Upper lobe of right lung (tissue), 1 donor: ENCODE results near the gene OTOP3. TPM values are rescaled to one million over a fixed set of nuclear protein-coding genes. Genes with fewer than 3 reads are reported as not detected.

Source experiments
- ATAC-seq: fragments of 200-7000 bp; cut with Tn5 transposase; one replicate; pipeline ENCODE4 v1.9.1; 2020; ENCODE audit warnings: mild to moderate bottlenecking, moderate library complexity
- DNase-seq: peaks from one replicate; pipeline ENCODE4 v3.0.0-alpha.2; 2020
- H3K27ac ChIP-seq: fragments of 200-600 bp; one replicate; pipeline ENCODE4 v1.8.0; 2022
- H3K27me3 ChIP-seq: fragments of 200-600 bp; one replicate; pipeline ENCODE4 v1.8.0; 2022; ENCODE audit warnings: mild to moderate bottlenecking
- H3K36me3 ChIP-seq: fragments of 200-600 bp; one replicate; pipeline ENCODE4 v1.8.0; 2022
- H3K4me1 ChIP-seq: fragments of 200-600 bp; one replicate; pipeline ENCODE4 v1.8.0; 2022
- H3K4me3 ChIP-seq: fragments of 200-600 bp; one replicate; pipeline ENCODE4 v1.8.0; 2022; ENCODE audit warnings: mild to moderate bottlenecking
- H3K9me3 ChIP-seq: fragments of 200-600 bp; one replicate; pipeline ENCODE4 v1.8.0; 2022
- intact Hi-C: fragments of 100-400 bp; cut with DNase I; formaldehyde crosslinking; loops from one replicate; pipeline ENCODE4 v1.11.0; 2022
- total RNA-seq: library from RNA; stranded (reverse); fragmentation: NEBNext Ultra II Directional; extraction: Animal tissue kit (Norgen Biotek cat#: 25700); gene quantifications from one replicate; pipeline ENCODE4 v1.2.1, GENCODE V29; 2021
- TF ChIP-seq, protein P1 (sequence below): fragments of 200-600 bp; IDR thresholded peaks from one replicate; pipeline ENCODE4 v1.8.0; 2022; ENCODE audit warnings: antibody characterized with exemption
- donor health status: DM: no; HTN: yes; CAD: no; lungs with severe emphysema.

Gene OTOP3
- total RNA-seq, 1 donor from 2014 or later = not detected

DNA sequence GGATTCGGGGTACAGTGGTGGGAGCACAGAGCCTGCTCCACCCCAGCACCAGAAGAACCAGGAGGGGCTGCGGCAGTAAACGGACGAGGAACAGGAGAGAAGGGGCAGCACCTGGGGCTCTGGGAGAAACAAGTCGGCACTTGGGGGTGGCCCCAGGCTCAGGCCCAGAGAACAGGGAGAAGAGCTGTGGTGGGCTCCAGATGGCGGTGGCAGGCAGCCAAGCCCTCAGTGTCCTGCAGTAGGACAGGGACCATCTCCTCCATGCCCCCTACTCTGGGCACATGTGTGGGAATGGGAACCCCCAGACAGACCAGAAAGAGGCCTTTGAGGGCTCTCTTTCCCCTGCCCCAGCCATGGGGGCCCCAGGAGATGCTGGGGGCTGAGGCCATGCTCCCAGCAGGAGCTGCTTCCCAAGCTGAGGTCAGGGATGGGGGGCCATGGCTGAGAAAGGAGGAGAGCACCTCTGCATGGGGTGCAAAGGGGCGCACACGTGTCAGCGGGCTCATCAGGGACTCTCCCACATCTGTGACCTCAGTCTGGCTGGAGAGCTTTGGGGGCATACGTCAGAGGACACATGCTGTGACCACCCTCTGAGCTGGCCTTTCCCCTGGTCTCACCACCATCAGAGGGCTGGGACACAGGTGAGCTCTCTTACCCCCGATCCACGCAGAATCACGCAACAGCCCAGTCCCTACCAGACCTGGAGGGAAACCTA is 19.4 kb upstream of the OTOP3 start:
- no peaks in the 10 kb centered on the region for H3K9me3 ChIP-seq
- intact Hi-C loops = no loop called here
- DNase-seq = no peak

GRCh38 chr17:74916851-74917199 is 18.9 kb upstream of the OTOP3 start:
- Histone ChIP-seq H3K27ac (no peak overlapping the region), H3K36me3 (no peaks in the 10 kb centered on the region), H3K9me3 (no peaks in the 10 kb centered on the region), H3K27me3 (peaks cover 33% of the 10 kb centered on the region), H3K4me1 (no peaks in the 10 kb centered on the region), H3K4me3 (no peak overlapping the region)
- TF ChIP-seq, protein P1, sequence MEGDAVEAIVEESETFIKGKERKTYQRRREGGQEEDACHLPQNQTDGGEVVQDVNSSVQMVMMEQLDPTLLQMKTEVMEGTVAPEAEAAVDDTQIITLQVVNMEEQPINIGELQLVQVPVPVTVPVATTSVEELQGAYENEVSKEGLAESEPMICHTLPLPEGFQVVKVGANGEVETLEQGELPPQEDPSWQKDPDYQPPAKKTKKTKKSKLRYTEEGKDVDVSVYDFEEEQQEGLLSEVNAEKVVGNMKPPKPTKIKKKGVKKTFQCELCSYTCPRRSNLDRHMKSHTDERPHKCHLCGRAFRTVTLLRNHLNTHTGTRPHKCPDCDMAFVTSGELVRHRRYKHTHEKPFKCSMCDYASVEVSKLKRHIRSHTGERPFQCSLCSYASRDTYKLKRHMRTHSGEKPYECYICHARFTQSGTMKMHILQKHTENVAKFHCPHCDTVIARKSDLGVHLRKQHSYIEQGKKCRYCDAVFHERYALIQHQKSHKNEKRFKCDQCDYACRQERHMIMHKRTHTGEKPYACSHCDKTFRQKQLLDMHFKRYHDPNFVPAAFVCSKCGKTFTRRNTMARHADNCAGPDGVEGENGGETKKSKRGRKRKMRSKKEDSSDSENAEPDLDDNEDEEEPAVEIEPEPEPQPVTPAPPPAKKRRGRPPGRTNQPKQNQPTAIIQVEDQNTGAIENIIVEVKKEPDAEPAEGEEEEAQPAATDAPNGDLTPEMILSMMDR = no peak
- intact Hi-C loops = no loop called here
- DNase-seq (no peak), ATAC-seq (no peak)

More for the DNA sequence above, 19.4 kb upstream of the OTOP3 start:
- Histone ChIP-seq H3K4me3 (no peak overlapping the region), H3K27me3 (peaks cover 28% of the 10 kb centered on the region), H3K4me1 (no peaks in the 10 kb centered on the region), H3K27ac (no peak overlapping the region), H3K36me3 (no peaks in the 10 kb centered on the region)
- no peak for ATAC-seq
- TF ChIP-seq, protein P1 = no peak

GRCh38 chr17:74917430-74917829 is 18.3 kb upstream of the OTOP3 start:
- H3K27ac ChIP-seq = no peak overlapping the region
- H3K9me3 ChIP-seq = no peaks in the 10 kb centered on the region
- no peaks in the 10 kb centered on the region for H3K4me1 ChIP-seq
- TF ChIP-seq, protein P1 = no peak
- intact Hi-C loops = no loop called here
- DNase-seq (no peak), ATAC-seq (peak; percentile 48)
- H3K36me3 ChIP-seq = no peaks in the 10 kb centered on the region
- no peak overlapping the region for H3K4me3 ChIP-seq
- peaks cover 39% of the 10 kb centered on the region for H3K27me3 ChIP-seq

DNA sequence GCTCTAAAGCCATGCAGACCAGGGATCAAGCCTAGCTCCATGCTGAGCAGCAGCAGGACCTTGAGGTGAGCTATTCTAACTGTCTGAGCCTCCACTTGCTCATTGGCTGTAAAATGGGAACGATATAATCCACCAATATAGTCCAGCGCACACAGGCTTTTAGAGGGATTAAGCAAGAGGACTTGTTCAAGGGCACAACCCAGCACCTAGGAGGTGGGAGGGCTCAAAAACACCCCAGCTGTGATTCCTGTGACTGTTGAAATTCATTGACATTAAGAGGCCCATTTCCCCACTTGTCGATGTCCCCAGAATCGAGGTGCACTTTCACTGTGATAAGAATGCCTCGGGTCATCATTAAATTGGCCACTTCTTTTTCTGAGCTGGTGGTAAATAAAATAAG is 16.8 kb upstream of the OTOP3 start:
- Histone ChIP-seq H3K27me3 (peaks cover 54% of the 10 kb centered on the region), H3K4me3 (no peak overlapping the region), H3K4me1 (peaks cover 11% of the 10 kb centered on the region), H3K9me3 (no peaks in the 10 kb centered on the region), H3K27ac (no peak overlapping the region), H3K36me3 (no peaks in the 10 kb centered on the region)
- intact Hi-C loops = no loop called here
- no peak for ATAC-seq
- TF ChIP-seq, protein P1 = no peak
- DNase-seq = no peak

DNA sequence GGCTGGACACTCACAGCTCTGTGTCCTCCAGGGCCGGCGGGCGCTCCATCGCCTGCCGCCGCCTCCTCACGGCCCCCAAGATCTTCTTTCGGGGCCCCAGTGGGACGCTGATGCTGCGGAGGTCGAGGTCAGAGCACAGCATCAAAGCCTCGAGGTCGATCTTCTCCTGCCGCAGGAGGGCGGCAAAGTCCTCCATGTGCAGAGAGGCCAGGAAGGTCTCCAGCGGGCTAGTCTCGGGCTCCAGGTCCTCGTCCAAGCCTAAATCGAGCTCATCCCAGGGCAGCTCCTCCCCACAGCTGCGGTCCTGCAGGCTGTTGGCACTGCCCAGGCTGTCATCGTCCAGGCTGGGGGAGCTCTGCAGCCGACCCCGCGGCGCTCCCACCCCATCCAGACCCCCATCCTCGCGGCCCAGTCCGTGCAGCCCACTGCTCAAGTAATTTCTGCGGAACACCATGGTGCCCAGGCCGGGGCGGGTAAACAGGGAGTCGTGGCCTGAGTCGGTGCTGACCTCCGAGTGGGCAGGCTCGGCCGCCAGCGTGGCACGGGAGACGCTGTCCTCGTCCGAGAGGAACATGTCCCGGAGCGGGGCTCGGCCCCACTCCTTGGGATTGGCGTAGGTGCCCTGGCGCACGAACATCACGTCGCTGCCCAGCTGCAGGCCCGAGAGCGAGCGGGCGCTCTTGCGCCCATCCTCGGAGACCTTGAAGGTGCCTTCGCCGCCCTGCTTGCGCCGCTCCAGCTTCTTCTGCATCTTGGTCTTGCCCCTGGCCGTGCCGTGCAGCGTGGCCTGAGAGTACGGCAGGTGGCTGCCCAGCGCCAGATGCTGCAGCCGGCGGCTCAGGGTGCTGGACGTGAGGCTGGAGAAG is 16.0 kb upstream of the OTOP3 start:
- no peak overlapping the region for H3K4me3 ChIP-seq
- H3K9me3 ChIP-seq = no peaks in the 10 kb centered on the region
- TF ChIP-seq, protein P1 = no peak
- H3K27ac ChIP-seq = no peak overlapping the region
- no peaks in the 10 kb centered on the region for H3K36me3 ChIP-seq
- peaks cover 62% of the 10 kb centered on the region for H3K27me3 ChIP-seq
- intact Hi-C loops = no loop called here
- peaks cover 19% of the 10 kb centered on the region for H3K4me1 ChIP-seq
- ATAC-seq (no peak), DNase-seq (no peak)
